ENCODE measurements around the gene PDSS2. TPM values are rescaled to one million over a fixed set of nuclear protein-coding genes. Genes with fewer than 3 reads are reported as not detected.

The PDSS2 gene
- total and polyA plus RNA-seq, 2 of the 8 experiments (the other 6 are each of a cell fraction or from before 2014, with no cell fraction given), result 10.7 to 16.1 TPM

- 90% methylated on average over 3 of the region's 3 CpGs; no CpG with 5 or more reads in 1 of the 2 experiments for WGBS, 2 experiments (ENCODE audit: extremely low coverage in 1 of 2, insufficient coverage in 1 of 2, insufficient read length in 1 of 2, insufficient replicate concordance in 2 of 2, low coverage in 1 of 2, low lambda C conversion rate in 2 of 2, missing lambda C conversion rate in 1 of 2)
- no peak overlapping the region for H2BK20ac ChIP-seq (ENCODE audit: low read length)
- H3K27ac ChIP-seq (ENCODE audit: low read depth, low read length), result no peak overlapping the region
- no peak overlapping the region for H2AK5ac ChIP-seq (ENCODE audit: low read depth, low read length)
- no peak overlapping the region for H4K8ac ChIP-seq (ENCODE audit: extremely low read depth, insufficient read depth, low read length)
- H3K23ac ChIP-seq (ENCODE audit: insufficient read length), result no peak overlapping the region
- H3K36me3 ChIP-seq (ENCODE audit: control insufficient read depth in 2 of 4, insufficient read depth in 4 of 4, low read length in 3 of 4), result peaks cover 0 to 3% (median 0%) of the 10 kb centered on the region in 4 experiments; a peak in 1 of 8 replicates
- no peak overlapping the region for H2BK15ac ChIP-seq (ENCODE audit: low read length)
- H4K20me1 ChIP-seq (replicated peaks in 1 of 2; ENCODE audit: control insufficient read depth in 1 of 2, insufficient read depth in 2 of 2, low read length in 2 of 2), result no peaks in the 10 kb centered on the region
- H3K79me1 ChIP-seq (ENCODE audit: low read depth, low read length), result no peaks in the 10 kb centered on the region
- H2BK5ac ChIP-seq (ENCODE audit: low read depth, low read length), result no peak overlapping the region
- ChIA-PET CTCF (ENCODE audit: partially characterized antibody) (interaction anchor here (1.0 to 1.2 kb wide), 2 partner anchors 21 to 72 kb away, joined by 3 read pairs; no protein-coding TSS in a partner anchor), POLR2A (ENCODE audit: partially characterized antibody) (no interaction called here)
- H2AFZ ChIP-seq (ENCODE audit: low read length), result no peak overlapping the region
- H4K91ac ChIP-seq (replicated peaks; ENCODE audit: insufficient read length, low read length), result no peak overlapping the region
- H3K23me2 ChIP-seq (ENCODE audit: low read depth, low read length), result no peaks in the 10 kb centered on the region
- H3K14ac ChIP-seq (ENCODE audit: insufficient read length), result no peak overlapping the region
- H3K9ac ChIP-seq (replicated peaks in 1 of 4; ENCODE audit: extremely low read depth in 1 of 4, low read depth in 3 of 4, low read length in 3 of 4), result no peak overlapping the region
- no peak overlapping the region for H3K56ac ChIP-seq (replicated peaks; ENCODE audit: insufficient read length, low read depth, low read length)
- no peaks in the 10 kb centered on the region for H3K4me1 ChIP-seq (replicated peaks in 1 of 4; ENCODE audit: control insufficient read depth in 3 of 4, insufficient read depth in 4 of 4, low read length in 3 of 4)
- H3K79me2 ChIP-seq (ENCODE audit: control insufficient read depth in 1 of 2, insufficient read depth in 2 of 2, low read length in 2 of 2), result no peaks in the 10 kb centered on the region
- H3K4me3 ChIP-seq (ENCODE audit: extremely low read depth in 1 of 4, insufficient read depth in 2 of 4, low read depth in 3 of 4, low read length in 4 of 4), result no peak overlapping the region
- H3K18ac ChIP-seq (ENCODE audit: extremely low read depth, low read length), result no peak overlapping the region
- no peak for DNase-seq (ENCODE audit: low read depth in 1 of 2, low spot score in 2 of 2)
- no peak overlapping the region for H4K5ac ChIP-seq (ENCODE audit: insufficient read length, low read depth, low read length)
- H2BK12ac ChIP-seq (ENCODE audit: low read depth, low read length), result no peak overlapping the region
- no peak overlapping the region for H3K4me2 ChIP-seq (ENCODE audit: insufficient read depth in 1 of 2, low read depth in 2 of 2, low read length in 2 of 2)
- H3K4ac ChIP-seq (replicated peaks; ENCODE audit: insufficient read length, low read depth, low read length), result no peak overlapping the region
- H3K9me3 ChIP-seq (ENCODE audit: insufficient read depth in 2 of 2, low read depth in 1 of 2, low read length in 1 of 2), result no peaks in the 10 kb centered on the region
- no peaks in the 10 kb centered on the region for H3K27me3 ChIP-seq (replicated peaks in 1 of 4; ENCODE audit: control insufficient read depth in 3 of 4, extremely low read depth in 1 of 4, insufficient read depth in 3 of 4, low read length in 3 of 4)
- H2BK120ac ChIP-seq (replicated peaks; ENCODE audit: low read depth, low read length), result no peak overlapping the region
- no peak for FAIRE-seq
- TF ChIP-seq HDAC6 (IDR thresholded peaks at IDR 0.05; ENCODE audit: low read depth, low read length) (no peak), EGR1 (IDR thresholded peaks at IDR 0.05; ENCODE audit: borderline replicate concordance, low read depth, low read length) (no peak), KDM5A (IDR thresholded peaks at IDR 0.05; ENCODE audit: low read length) (no peak), CEBPB (IDR thresholded peaks at IDR 0.05; ENCODE audit: low read depth, low read length) (no peak), TAF1 (IDR thresholded peaks at IDR 0.05; ENCODE audit: low read depth, low read length) (no peak), ASH2L (IDR thresholded peaks at IDR 0.05; ENCODE audit: low read length) (no peak), ZNF274 (IDR thresholded peaks at IDR 0.05; ENCODE audit: borderline replicate concordance, extremely low read depth, low read length) (no peak), POLR2A (IDR thresholded peaks at IDR 0.05; ENCODE audit: control extremely low read depth in 1 of 2, low read depth in 2 of 2, low read length in 2 of 2) (no peak), JUN (IDR thresholded peaks at IDR 0.05; ENCODE audit: low read depth, low read length) (no peak), GABPA (IDR thresholded peaks at IDR 0.05; ENCODE audit: borderline replicate concordance, insufficient read depth, low read length) (no peak), RNF2 (IDR thresholded peaks at IDR 0.05; ENCODE audit: borderline replicate concordance, low read depth, low read length, missing control alignments, poor library complexity, severe bottlenecking) (no peak), NRF1 (IDR thresholded peaks at IDR 0.05; ENCODE audit: low read depth, low read length) (no peak), ATF3 (IDR thresholded peaks at IDR 0.05; ENCODE audit: insufficient read depth, low read depth, low read length) (no peak), JUND (IDR thresholded peaks at IDR 0.05; ENCODE audit: low read length) (no peak)
Observed at GRCh38 chr6:107246249-107246971, 213.0 kb downstream of the PDSS2 start.
